Measurements from ENCODE around the gene CPM.
"Not testable (repeated sequence)": the region's sequence is repeated elsewhere in the genome, so short reads cannot be mapped to it uniquely, and the experiment has no call there.

The CPM gene

DNA sequence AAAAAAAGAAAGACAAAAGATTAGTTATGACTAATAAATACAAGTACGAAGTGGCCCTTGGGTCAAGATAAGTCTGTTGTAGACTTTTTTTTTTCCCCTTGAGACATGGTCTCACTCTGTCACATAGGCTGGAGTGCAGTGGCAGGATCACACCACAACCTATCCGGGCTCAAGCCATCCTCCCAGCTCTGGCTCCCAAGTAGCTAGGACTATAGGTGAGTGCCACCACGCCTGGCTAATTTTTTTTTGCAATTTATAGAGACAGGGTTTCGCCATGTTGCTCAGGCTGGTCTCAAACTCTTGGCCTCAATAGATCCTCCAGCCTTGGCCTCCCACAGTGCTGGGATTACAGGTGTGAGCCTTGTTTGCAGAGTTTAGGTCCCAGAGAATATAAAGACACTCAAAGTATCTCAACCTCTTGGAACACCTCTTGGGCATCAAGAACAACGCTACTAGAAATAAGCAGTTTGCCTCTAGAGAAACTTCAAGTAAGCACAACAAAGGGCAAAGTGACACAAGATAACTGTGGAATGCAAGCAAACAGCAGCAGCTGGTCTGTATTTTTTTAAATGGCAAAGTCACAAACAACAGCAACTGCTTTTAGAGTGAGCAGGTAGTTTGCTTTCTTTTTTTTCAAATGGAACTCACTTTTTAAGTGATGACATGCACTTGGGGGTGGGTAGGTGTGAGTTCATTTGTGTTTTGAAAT, 128.9 kb downstream of the CPM start:
- Histone ChIP-seq H3K4me1 (ENCODE audit: insufficient read depth, low read length, poor library complexity, severe bottlenecking) (peaks cover 10% of the 10 kb centered on the region), H3K9me3 (ENCODE audit: insufficient read depth, low read depth, low read length) (no peaks in the 10 kb centered on the region), H3K27me3 (ENCODE audit: insufficient read depth, low read length, poor library complexity, severe bottlenecking) (peaks cover 8% of the 10 kb centered on the region), H3K4me2 (ENCODE audit: low read depth, low read length, poor library complexity, severe bottlenecking) (no peak overlapping the region), H3K9me2 (replicated peaks; ENCODE audit: low read depth, low read length) (no peaks in the 10 kb centered on the region), H3K79me2 (ENCODE audit: insufficient read depth, low read length) (peaks cover 11% of the 10 kb centered on the region), H3K9ac (ENCODE audit: low read depth, low read length, poor library complexity, severe bottlenecking) (no peak overlapping the region), H4K20me1 (ENCODE audit: insufficient read depth, low read length, poor library complexity, severe bottlenecking) (peaks cover 3% of the 10 kb centered on the region), H3K4me3 (ENCODE audit: low read length, poor library complexity, severe bottlenecking) (no peak overlapping the region), H3F3A (ENCODE audit: low read depth) (peaks cover 5% of the 10 kb centered on the region; the same call in 1 of the 2 replicates), H3K36me3 (ENCODE audit: insufficient read depth, low read length) (no peaks in the 10 kb centered on the region; the same call in 1 of the 2 replicates), H2AFZ (ENCODE audit: low read length) (no peak overlapping the region)
- no peak for TF ChIP-seq CTCF (conservative IDR thresholded peaks at IDR 0.05; ENCODE audit: low read length)

GRCh38 chr12:68802911-68803651, 129.9 kb downstream of the CPM start:
- not testable (repeated sequence) for H3K4me1 ChIP-seq (ENCODE audit: insufficient read depth, low read length, poor library complexity, severe bottlenecking); H3K4me2 ChIP-seq (ENCODE audit: low read depth, low read length, poor library complexity, severe bottlenecking); H3K9me2 ChIP-seq (replicated peaks; ENCODE audit: low read depth, low read length); H3K9me3 ChIP-seq (ENCODE audit: insufficient read depth, low read depth, low read length); H3K4me3 ChIP-seq (ENCODE audit: low read length, poor library complexity, severe bottlenecking); H3K79me2 ChIP-seq (ENCODE audit: insufficient read depth, low read length); H4K20me1 ChIP-seq (ENCODE audit: insufficient read depth, low read length, poor library complexity, severe bottlenecking); H3K9ac ChIP-seq (ENCODE audit: low read depth, low read length, poor library complexity, severe bottlenecking); H2AFZ ChIP-seq (ENCODE audit: low read length); H3F3A ChIP-seq (ENCODE audit: low read depth); H3K36me3 ChIP-seq (ENCODE audit: insufficient read depth, low read length); H3K27me3 ChIP-seq (ENCODE audit: insufficient read depth, low read length, poor library complexity, severe bottlenecking)

DNA sequence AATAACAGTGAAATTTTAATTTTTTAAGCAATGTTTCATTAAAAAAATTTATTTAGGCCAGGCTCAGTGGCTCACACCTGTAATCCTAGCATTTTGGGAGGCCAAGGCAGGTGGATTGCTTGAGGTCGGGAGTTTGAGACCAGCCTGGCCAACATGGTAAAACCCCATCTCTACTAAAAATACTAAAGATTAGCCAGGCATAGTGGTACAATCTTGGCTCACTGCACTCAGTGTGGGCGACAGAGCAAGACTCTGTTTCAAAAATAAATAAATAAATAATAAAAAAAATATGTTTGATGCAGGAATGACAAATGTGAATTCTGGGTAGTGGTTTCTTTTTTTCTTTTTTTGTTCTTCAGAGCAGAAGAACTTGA, 130.6 kb downstream of the CPM start:
- H3K9me3 ChIP-seq (ENCODE audit: insufficient read depth, low read depth, low read length); H3K36me3 ChIP-seq (ENCODE audit: insufficient read depth, low read length); H3K4me2 ChIP-seq (ENCODE audit: low read depth, low read length, poor library complexity, severe bottlenecking); H3K79me2 ChIP-seq (ENCODE audit: insufficient read depth, low read length); H3K9me2 ChIP-seq (replicated peaks; ENCODE audit: low read depth, low read length); H3K4me3 ChIP-seq (ENCODE audit: low read length, poor library complexity, severe bottlenecking); H3F3A ChIP-seq (ENCODE audit: low read depth); H3K27me3 ChIP-seq (ENCODE audit: insufficient read depth, low read length, poor library complexity, severe bottlenecking); H3K4me1 ChIP-seq (ENCODE audit: insufficient read depth, low read length, poor library complexity, severe bottlenecking); H4K20me1 ChIP-seq (ENCODE audit: insufficient read depth, low read length, poor library complexity, severe bottlenecking); H3K9ac ChIP-seq (ENCODE audit: low read depth, low read length, poor library complexity, severe bottlenecking): not testable (repeated sequence)
- peak overlapping the region; percentile 89; the same call in 1 of the 2 replicates for H2AFZ ChIP-seq (ENCODE audit: low read length)

Measured in Loucy (cell line).